Inferior parietal cortex (tissue), 1 donor: Measurements from ENCODE around the gene CAPN15.

ENCODE experiments used
- DNase-seq: peaks from one replicate; pipeline ENCODE4 v3.0.0-alpha.2; 2016; ENCODE audit errors: extremely low spot score

The CAPN15 gene

DNA sequence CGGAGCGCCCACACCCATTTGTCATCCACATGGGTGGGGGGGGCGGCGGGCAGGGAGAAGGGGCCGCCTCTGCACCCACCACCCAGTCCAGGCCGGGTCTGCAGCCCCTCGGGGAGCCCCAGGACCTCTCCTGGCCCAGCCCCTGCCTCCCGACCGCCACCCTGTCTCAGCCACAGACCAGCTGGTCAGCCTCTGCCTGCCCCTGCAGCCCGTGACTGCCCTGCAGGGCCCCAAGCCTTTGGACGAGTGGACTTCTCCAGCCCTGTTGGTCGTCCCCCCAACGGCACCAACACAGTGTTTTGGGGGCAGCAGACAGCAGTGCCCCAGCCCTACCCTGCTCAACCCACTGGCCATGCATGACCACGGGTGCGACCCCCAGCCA lies 33.9 kb downstream of the CAPN15 start:
- no peak for DNase-seq

DNA sequence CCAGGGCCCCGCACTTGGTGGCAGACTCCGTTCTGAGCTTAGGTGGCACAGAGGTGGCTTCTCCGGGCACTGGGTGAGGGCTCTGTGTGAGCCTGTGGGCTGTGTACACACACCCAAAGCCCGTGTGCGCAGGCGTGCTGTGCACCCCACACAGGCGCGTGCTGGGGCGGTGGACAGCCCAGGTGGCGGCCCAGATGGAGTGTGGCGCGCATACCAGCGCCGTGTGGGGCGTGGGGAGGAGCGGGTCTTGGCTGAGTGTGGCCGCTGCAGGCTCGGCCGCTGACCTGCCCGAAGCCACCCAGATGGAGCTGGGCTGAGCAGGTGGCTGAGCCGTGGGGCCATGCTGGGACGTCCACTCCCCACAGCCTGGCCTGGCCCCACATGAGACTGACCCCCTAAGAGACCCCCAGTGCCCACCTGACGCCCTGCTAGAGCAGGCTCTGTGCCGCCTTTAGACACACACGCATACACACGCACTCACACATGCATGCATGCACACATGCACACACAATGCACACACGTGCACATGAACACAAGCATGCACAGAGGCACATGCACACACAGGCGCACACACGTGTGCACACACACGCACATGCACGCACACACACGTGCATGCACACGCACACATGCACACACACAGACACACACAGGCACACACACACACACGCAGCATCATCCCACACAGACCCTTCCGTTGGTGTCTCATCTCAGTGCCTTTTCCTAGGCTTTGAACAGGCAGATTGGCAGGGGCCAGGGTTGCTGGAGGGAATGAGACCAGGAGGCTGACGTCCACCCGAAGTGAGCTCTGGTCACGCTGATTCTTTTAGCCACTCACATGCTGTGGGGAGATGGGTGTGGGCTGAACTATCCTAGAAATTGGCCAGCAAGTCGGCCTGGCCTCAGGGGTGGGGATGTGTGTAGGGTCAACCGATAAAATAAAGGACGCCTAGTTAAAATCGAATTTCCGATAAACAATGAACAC lies 34.7 kb downstream of the CAPN15 start:
- no peak for DNase-seq

DNA sequence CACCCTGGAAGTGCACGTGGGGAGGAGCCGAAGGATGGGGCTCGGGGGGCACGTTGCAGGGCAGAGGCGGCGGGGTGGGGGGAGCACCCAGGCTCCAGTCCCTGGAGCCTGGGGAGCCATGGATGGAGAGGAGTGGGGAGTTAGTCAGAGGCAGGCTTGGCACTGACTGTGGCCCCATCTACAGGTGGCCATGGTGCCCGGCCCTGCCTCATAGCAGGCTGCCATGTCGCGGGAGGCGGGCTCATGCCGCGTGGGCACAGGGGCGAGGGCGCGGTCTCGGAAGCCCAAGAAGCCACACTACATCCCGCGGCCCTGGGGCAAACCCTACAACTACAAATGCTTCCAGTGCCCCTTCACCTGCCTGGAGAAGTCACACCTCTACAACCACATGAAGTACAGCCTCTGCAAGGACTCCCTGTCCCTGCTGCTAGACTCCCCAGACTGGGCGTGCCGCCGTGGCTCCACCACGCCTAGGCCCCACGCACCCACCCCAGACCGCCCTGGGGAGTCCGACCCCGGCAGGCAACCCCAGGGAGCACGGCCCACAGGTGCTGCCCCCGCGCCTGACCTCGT lies 35.6 kb downstream of the CAPN15 start:
- DNase-seq: no peak

DNA sequence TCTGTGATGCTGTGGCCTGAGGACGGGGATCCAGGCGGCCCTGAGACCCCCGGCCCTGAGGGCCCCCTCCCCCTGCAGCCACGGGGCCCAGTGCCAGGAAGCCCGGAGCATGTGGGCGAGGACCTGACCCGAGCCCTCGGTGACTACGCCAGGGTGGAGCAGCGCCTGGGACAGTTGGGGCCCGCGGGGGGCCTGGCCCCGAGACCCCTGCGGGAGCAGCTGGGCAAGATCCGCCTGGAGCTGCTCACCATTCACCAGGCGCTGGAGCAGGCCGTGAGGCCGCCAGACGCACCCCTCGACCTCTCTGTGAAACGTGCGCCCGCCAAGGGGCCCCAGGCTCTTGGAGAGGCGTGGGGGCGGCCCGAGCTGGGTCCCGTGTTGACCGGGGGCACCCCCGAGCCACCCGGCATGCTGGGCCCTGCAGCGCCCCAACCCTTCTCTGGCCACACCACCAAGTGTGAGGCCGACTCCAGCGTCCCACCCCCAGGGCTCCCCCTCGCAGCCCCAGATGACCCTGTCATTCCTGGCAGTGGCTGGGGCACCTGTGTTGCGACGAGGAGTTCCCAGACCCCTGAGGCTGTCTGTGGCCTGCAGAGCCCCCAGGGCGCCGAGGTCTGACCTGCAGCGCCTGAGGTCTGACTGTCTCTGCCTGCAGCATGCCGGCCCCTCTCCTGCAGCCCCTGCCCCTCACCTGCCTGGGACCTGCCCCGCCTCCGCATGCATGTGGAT lies 37.3 kb downstream of the CAPN15 start:
- DNase-seq: no peak

DNA sequence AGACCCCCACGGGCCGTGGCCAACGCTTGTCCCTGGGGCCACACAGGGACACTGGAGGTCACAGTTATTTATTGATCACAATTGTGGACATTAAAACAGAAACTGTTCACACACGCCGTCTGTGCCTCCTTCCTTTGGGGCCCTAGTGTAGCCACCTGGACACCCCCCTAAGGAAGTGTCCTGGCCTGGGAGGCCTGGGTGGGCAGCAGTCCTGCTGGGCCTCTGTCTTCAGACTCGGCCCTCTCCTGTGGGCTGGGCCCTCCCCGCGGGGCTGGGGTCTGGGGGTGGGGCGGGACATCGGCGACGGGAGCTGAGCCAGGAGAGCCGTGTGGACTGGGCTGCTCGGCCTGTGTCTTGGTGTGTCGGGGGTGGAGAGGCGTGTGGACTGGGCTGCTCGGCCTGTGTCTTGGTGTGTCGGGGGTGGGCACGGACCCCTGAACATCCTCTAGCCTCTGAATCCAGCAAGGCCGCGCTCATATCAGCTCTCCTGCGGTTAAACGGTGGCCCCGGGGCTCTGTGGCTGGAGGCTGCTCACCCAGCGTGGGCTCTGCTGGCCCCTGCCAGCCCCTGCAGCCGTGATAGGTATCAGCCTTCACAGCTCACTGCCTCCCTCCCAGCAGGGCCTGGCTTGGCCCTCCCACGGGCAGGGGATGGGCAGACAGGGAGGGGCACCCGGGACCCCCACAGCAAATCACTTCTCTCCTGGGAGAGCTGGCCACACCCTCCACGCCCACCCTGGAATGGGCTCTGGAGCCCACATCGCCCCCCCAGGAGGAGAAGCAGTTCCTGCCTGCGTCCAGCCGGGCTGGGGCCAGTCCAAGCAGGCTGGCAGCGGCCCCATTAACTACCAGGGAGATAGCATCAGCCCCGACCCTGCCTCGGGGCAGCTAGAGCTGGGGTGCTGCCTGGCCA lies 38.2 kb downstream of the CAPN15 start:
- no peak for DNase-seq

DNA sequence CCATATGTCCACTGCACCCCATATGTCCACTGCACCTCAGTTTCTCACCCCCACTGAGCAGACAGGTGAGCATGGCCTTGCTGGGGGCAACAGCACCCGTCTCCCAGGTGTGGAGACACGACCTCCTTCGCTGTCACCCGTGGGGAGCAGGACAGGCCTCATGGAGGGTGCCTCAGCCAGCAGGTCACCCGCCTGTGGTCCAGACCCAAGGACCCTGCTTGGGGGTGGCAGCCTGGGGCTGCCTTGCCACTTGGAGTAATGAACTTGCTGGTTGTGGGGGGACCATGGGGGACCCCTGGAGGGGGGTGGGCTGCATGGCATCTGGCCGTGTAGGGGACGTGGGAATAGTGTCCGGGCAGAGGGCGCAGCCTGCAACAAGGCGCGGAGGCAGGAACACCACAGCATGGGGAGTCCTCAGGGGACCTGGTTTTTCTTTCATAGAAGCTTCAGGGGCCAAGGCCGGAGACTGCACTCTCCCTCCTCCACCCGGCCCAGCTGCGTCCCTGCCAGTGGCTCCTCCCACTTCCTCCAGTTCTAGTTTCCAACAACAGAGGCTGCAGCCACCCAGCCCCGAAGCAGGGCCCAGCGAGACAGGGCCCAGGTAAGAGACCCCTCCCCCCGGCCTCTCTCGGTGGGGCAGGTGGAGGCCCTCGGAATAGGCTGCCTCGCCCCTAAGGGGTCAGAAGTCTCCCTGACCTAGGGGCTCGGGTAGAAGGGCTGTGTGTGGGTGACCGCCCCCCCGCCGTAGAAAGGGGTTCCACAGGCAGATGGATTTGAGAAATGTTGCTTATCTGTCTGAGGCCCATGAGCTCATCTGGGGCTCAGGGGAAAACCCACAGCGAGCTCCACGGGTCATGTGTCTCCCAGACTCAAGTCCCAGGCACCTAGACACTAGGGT lies 39.2 kb downstream of the CAPN15 start, which contains the start of gene NHLRC4:
Gene NHLRC4 (plus strand): TSS at position 531 of the 898 bp plus-strand sequence. CDS start 1,043 bp downstream, outside the sequence.
- no peak for DNase-seq

DNA sequence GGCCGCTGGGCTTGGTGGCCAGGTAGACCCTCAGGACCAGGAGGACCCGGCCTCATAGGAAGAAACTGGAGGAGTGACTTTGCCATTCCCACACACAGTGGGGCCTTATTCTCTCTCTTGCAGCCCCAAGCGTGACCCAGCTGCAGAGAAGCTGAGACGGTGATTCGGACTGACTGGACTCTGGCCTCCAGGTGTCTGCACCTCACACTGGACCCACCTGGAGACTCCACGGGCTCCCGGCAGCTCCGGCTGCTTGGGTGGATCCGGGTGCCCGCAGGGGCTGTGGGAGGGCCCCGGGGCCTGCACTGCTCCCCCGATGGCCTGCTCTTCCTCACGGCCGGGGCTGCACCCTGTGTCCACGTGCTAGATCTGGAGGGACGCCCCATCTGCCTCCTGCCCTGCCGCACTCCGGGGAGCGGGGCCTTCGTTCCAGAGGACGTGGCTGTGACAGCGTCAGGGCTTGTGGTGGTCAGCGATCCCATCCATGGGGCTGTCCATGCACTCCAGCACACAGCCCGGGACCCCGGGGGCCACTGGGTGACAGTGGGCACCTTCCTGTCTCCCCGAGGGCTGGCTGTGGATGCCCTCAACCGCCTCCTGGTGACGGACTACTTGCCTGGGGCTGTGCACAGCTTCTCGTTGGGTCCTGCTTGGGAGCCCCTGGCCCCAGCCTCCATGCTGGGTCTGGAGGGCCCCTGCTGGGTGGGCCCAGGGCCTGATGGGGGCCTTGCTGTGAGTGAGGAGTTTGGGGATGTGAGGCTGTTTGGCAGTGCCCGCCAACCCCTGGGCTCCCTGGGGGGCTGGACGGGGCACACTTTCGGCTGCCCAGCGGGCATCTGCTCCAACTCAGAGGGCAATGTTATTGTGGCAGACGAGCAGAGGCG lies 40.1 kb downstream of the CAPN15 start:
- no peak for DNase-seq

DNA sequence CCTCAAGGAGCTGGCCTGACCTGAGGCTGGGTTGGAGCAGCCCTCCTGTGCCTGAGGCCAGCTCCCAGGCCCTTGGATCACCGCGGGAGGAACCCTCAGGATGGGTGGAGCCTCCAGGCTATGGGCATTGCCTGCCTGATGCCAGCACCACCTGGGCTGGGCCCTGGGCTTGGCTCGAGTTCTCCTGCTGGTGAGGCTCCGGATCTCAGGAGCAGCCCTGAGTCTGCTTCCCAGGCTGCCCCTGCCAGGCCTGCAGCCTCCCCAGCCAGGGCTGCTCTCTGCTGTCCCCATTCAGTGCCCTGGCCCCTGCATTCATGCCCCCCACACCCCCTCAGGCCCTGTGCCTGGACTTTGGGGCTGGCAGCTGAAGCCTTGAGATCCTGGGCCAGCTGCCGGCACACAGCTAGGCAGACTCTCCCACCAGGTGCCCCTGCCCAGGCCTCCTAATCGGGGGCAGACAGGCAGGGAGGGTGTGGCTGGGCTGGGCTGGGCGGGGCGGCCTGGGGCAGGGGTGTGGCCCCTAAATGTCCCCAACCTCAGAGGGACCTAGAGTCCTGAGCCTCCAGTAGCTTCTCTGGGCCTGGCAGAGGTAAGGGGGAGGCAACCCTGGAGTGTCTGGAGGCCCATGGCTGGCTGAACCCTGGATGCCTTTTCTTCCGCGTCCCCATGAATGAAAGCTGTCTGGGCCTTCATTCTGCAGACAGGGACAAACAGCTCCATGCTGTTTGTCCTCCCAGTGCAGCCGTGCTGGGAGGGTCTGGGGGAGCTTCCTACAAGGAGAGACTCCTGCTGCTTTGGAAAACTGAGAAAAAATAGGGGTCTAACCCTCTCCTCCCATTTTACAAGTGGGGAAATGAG lies 41.1 kb downstream of the CAPN15 start:
- no peak for DNase-seq

DNA sequence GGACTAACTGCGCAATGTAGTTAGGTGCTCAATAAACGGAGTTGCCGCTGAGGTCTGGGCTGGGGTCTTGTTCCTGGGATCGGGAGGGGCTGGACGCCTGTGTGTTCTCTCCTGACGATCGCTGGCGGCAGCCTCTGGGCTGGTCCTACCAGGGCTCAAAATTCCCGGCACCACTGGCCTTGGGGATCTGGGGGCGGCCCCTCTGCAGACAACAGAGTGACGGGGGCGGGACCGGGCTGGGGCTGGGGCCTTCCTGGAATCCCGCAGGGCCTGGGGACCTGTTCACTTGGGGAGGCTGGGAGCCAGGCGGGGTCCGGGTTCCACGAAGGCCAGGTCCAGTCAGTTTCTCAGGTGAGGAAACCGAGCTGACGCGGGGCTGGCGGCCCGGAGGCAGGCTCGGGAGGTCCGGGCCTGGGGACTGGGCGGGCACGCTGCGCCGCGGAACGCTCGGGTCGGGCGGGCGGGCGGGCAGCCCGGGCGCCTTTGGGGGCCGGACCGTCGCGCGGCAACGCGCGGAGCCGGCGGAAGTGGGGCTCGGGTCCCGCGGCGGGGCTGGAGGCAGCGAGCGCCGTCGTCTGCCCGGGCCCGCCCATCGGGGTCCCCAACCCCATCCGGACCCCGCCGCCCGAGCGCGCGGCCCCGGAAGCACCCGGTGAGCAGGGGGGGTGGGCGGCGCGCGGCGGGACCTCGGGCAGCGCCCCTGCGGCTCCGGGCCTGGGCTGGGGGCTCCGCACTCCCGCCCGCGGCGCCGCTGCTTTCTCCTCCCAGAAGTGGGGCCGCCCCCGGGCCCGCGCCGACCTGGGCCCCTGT lies 42.1 kb downstream of the CAPN15 start, which contains the start of gene PIGQ:
Gene PIGQ (plus strand): TSS at position 524 of the 810 bp plus-strand sequence. CDS start 4,107 bp downstream, outside the sequence.
- DNase-seq: peak; percentile 45

DNA sequence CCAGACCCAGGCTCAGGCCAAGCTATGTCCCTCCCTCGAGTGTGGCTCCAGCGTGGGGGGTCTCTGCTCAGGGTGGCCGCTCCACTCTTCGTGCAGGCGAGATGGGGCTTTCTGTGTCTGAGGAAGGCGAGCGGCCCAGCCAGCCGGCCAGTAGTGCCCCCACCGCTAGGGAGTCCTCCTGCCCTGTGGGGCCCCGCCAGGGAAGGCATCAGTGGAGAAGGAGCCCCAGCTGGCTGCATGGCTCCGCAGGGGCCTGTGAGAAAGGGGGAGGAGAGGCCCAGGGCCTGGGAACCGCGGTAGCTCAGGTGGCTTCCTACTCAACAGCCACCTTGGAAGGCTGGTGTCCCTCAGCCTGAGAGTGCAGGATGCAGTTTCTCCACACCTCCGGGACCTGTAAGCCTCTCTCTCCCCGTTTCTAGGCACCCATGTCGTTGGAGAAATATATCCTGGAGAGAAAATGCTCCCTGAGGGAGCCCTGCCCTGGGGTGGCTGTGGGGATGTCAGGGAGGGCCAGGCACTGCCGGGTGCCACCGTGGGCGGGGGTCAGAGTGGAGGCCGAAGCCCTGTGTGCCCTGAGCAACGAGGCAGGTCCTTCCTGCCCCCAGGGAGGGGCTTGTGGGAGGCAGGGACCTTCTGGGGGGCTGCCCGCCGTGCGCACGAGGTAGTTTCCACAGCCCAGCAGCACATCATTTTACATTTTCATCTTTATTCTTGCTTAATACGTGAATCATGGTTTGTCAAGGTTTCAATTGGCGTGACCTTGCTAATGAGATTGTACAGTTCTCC lies 45.5 kb downstream of the CAPN15 start:
- no peak for DNase-seq

DNA sequence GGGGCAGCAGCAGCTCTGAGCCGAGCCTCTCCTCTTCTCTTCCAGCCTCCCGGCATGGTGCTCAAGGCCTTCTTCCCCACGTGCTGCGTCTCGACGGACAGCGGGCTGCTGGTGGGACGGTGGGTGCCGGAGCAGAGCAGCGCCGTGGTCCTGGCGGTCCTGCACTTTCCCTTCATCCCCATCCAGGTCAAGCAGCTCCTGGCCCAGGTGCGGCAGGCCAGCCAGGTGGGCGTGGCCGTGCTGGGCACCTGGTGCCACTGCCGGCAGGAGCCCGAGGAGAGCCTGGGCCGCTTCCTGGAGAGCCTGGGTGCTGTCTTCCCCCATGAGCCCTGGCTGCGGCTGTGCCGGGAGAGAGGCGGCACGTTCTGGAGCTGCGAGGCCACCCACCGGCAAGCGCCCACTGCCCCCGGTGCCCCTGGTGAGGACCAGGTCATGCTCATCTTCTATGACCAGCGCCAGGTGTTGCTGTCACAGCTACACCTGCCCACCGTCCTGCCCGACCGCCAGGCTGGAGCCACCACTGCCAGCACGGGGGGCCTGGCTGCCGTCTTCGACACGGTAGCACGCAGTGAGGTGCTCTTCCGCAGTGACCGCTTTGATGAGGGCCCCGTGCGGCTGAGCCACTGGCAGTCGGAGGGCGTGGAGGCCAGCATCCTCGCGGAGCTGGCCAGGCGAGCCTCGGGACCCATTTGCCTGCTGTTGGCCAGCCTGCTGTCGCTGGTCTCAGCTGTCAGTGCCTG lies 46.7 kb downstream of the CAPN15 start:
- no peak for DNase-seq

DNA sequence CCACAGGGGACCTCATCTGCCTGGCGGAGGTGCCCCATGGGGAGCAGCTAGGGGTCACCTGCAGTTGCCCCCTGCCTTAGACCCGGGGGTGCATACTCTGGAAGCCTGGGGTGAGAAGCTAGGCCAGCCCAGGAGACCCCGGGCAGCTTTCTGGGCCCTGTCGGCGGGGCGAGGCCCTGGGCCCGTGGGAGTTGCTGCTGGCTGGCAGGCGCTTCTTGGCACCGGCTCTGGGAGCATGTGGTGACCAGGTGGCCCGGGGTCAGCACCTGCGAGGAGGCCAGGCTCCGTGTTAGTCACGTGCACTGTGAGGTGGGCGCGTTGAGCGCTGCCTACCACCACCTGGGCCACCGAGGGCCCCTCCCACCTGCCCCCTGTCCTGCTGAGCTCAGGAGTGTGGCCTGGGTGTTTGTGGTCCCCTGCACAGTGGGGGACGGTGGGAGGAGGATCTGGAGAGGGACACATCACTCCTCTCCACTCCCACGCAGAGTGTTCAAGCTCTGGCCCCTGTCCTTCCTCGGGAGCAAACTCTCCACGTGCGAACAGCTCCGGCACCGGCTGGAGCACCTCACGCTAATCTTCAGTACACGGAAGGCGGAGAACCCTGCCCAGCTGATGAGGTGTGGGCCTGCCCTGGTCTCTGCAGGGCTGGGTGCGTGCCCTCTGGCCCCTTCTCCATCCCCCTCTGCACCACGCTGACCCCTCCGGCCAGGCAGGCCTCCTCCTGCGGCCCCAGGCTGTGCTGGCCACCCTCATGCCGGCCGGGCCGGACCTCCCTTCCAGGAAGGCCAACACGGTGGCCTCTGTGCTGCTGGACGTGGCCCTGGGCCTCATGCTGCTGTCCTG lies 48.1 kb downstream of the CAPN15 start:
- no peak for DNase-seq

DNA sequence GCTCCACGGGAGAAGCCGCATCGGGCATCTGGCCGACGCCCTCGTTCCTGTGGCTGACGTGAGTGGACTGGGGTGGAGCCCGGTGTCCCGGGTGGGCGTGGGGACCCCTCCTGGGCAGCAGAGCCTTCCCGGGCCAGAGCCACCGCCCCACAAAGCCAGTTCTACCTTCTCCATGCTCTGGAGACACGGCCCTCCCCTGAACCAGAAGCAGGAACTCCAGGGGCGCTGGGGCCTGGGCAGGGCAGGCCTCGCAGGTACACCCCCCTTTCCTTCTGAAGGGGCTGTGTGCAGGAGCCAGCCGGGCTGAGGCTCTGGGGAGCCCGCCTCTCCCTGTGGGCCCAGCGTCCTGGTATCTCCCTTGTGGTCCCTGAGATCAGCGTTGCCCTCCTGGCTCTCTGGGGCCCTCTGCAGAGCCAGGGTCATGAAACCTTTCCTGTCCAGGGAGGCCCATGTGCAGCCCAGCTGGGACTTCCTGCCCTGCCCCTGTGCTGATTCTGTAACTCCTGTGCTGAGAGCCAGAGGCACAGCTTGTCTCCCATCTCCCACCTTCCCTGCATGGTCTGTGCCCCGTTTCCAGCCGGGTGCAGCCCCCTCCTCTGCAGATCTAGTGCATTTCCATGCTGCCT lies 48.8 kb downstream of the CAPN15 start:
- no peak for DNase-seq

DNA sequence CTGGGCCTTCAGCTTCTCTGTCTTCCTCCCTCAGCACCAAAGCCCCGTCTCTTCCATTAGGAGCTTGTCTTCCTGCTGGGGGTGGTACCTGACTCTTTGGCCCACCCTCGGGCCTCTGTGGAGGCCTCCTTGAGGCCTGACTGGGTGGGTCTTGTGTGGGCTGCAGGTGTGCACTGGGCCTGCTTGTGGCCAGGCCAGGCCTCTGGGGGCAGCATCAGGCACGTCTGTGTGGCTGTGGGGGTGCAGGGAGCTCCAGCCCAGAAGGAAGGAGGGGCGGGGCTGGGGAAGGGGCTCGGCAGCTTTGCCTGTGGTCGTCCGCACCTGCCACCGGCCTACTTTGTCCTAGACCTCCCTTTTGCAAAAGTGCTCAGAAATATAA lies 49.3 kb downstream of the CAPN15 start:
- DNase-seq: no peak
